ENCODE results near the gene FTSJ3.
"Not testable (repeated sequence)": the region's sequence is repeated elsewhere in the genome, so short reads cannot be mapped to it uniquely, and the experiment has no call there.

FTSJ3 gene

GRCh38 chr17:63855185-63855584 lies 27.7 kb upstream of the FTSJ3 start:
- H3K27ac ChIP-seq (ENCODE audit: low read depth, low read length) = no peak overlapping the region
- peaks cover 9% of the 10 kb centered on the region; the same call in 1 of the 2 replicates for H3K27me3 ChIP-seq (ENCODE audit: insufficient read depth, low read length)
- H3K79me2 ChIP-seq (ENCODE audit: control insufficient read depth, insufficient read depth, low read length, unreplicated experiment) = no peaks in the 10 kb centered on the region
- H3K4me1 ChIP-seq (ENCODE audit: control insufficient read depth, insufficient read depth, low read length, unreplicated experiment) = no peaks in the 10 kb centered on the region
- H2AFZ ChIP-seq (ENCODE audit: low read length, unreplicated experiment) = no peak overlapping the region
- no peak overlapping the region for H3K4me3 ChIP-seq (ENCODE audit: low read depth, low read length)
- no peaks in the 10 kb centered on the region for H3K36me3 ChIP-seq (ENCODE audit: insufficient read depth, low read length)

GRCh38 chr17:63854709-63855108 lies 27.2 kb upstream of the FTSJ3 start:
- Histone ChIP-seq H3K36me3 (ENCODE audit: insufficient read depth, low read length) (no peaks in the 10 kb centered on the region), H3K27ac (ENCODE audit: low read depth, low read length) (no peak overlapping the region), H3K79me2 (ENCODE audit: control insufficient read depth, insufficient read depth, low read length, unreplicated experiment) (no peaks in the 10 kb centered on the region), H3K4me1 (ENCODE audit: control insufficient read depth, insufficient read depth, low read length, unreplicated experiment) (no peaks in the 10 kb centered on the region), H3K4me3 (ENCODE audit: low read depth, low read length) (no peak overlapping the region), H3K27me3 (ENCODE audit: insufficient read depth, low read length) (peaks cover 8% of the 10 kb centered on the region; the same call in 1 of the 2 replicates), H2AFZ (ENCODE audit: low read length, unreplicated experiment) (no peak overlapping the region)

GRCh38 chr17:63853260-63853659 lies 25.8 kb upstream of the FTSJ3 start:
- Histone ChIP-seq H3K36me3 (ENCODE audit: insufficient read depth, low read length) (no peaks in the 10 kb centered on the region), H3K27ac (ENCODE audit: low read depth, low read length) (no peak overlapping the region), H2AFZ (ENCODE audit: low read length, unreplicated experiment) (no peak overlapping the region), H3K4me3 (ENCODE audit: low read depth, low read length) (no peak overlapping the region), H3K27me3 (ENCODE audit: insufficient read depth, low read length) (no peaks in the 10 kb centered on the region), H3K4me1 (ENCODE audit: control insufficient read depth, insufficient read depth, low read length, unreplicated experiment) (no peaks in the 10 kb centered on the region), H3K79me2 (ENCODE audit: control insufficient read depth, insufficient read depth, low read length, unreplicated experiment) (no peaks in the 10 kb centered on the region)

GRCh38 chr17:63850401-63850800 lies 22.9 kb upstream of the FTSJ3 start:
- H3K4me3 ChIP-seq (ENCODE audit: low read depth, low read length) = no peak overlapping the region
- no peaks in the 10 kb centered on the region for H3K79me2 ChIP-seq (ENCODE audit: control insufficient read depth, insufficient read depth, low read length, unreplicated experiment)
- no peak overlapping the region for H3K27ac ChIP-seq (ENCODE audit: low read depth, low read length)
- H2AFZ ChIP-seq (ENCODE audit: low read length, unreplicated experiment) = no peak overlapping the region
- no peaks in the 10 kb centered on the region for H3K4me1 ChIP-seq (ENCODE audit: control insufficient read depth, insufficient read depth, low read length, unreplicated experiment)
- no peaks in the 10 kb centered on the region for H3K27me3 ChIP-seq (ENCODE audit: insufficient read depth, low read length)
- H3K36me3 ChIP-seq (ENCODE audit: insufficient read depth, low read length) = no peaks in the 10 kb centered on the region

- Histone ChIP-seq H2AFZ (ENCODE audit: low read length, unreplicated experiment) (peak overlapping the region; percentile 82), H3K27me3 (ENCODE audit: insufficient read depth, low read length) (no peaks in the 10 kb centered on the region), H3K27ac (ENCODE audit: low read depth, low read length) (peak overlapping the region; percentile 51; the same call in 1 of the 2 replicates), H3K79me2 (ENCODE audit: control insufficient read depth, insufficient read depth, low read length, unreplicated experiment) (no peaks in the 10 kb centered on the region), H3K36me3 (ENCODE audit: insufficient read depth, low read length) (no peaks in the 10 kb centered on the region), H3K4me1 (ENCODE audit: control insufficient read depth, insufficient read depth, low read length, unreplicated experiment) (peaks cover 5% of the 10 kb centered on the region), H3K4me3 (ENCODE audit: low read depth, low read length) (peak overlapping the region; percentile 71)
Observed at GRCh38 chr17:63848834-63849689, 21.6 kb upstream of the FTSJ3 start.

GRCh38 chr17:63847525-63848249 lies 20.2 kb upstream of the FTSJ3 start:
- no peak overlapping the region for H2AFZ ChIP-seq (ENCODE audit: low read length, unreplicated experiment)
- H3K27me3 ChIP-seq (ENCODE audit: insufficient read depth, low read length) = no peaks in the 10 kb centered on the region
- H3K27ac ChIP-seq (ENCODE audit: low read depth, low read length) = no peak overlapping the region
- no peak overlapping the region for H3K4me3 ChIP-seq (ENCODE audit: low read depth, low read length)
- no peaks in the 10 kb centered on the region for H3K79me2 ChIP-seq (ENCODE audit: control insufficient read depth, insufficient read depth, low read length, unreplicated experiment)
- peaks cover 10% of the 10 kb centered on the region for H3K4me1 ChIP-seq (ENCODE audit: control insufficient read depth, insufficient read depth, low read length, unreplicated experiment)
- no peaks in the 10 kb centered on the region for H3K36me3 ChIP-seq (ENCODE audit: insufficient read depth, low read length)

GRCh38 chr17:63845509-63845908 lies 18.0 kb upstream of the FTSJ3 start:
- Histone ChIP-seq H3K4me3 (ENCODE audit: low read depth, low read length) (no peak overlapping the region), H2AFZ (ENCODE audit: low read length, unreplicated experiment) (no peak overlapping the region), H3K27ac (ENCODE audit: low read depth, low read length) (no peak overlapping the region), H3K27me3 (ENCODE audit: insufficient read depth, low read length) (no peaks in the 10 kb centered on the region), H3K79me2 (ENCODE audit: control insufficient read depth, insufficient read depth, low read length, unreplicated experiment) (peaks cover 18% of the 10 kb centered on the region), H3K4me1 (ENCODE audit: control insufficient read depth, insufficient read depth, low read length, unreplicated experiment) (peaks cover 19% of the 10 kb centered on the region), H3K36me3 (ENCODE audit: insufficient read depth, low read length) (no peaks in the 10 kb centered on the region)

GRCh38 chr17:63843910-63844677 lies 16.6 kb upstream of the FTSJ3 start:
- Histone ChIP-seq H3K27me3 (ENCODE audit: insufficient read depth, low read length) (no peaks in the 10 kb centered on the region), H3K36me3 (ENCODE audit: insufficient read depth, low read length) (no peaks in the 10 kb centered on the region), H3K27ac (ENCODE audit: low read depth, low read length) (peak overlapping the region; percentile 75), H3K4me3 (ENCODE audit: low read depth, low read length) (peak overlapping the region; percentile 85), H3K79me2 (ENCODE audit: control insufficient read depth, insufficient read depth, low read length, unreplicated experiment) (peaks cover 30% of the 10 kb centered on the region), H2AFZ (ENCODE audit: low read length, unreplicated experiment) (peak overlapping the region; percentile 46), H3K4me1 (ENCODE audit: control insufficient read depth, insufficient read depth, low read length, unreplicated experiment) (peaks cover 33% of the 10 kb centered on the region)

- Histone ChIP-seq H3K27ac (ENCODE audit: low read depth, low read length) (peak overlapping the region; percentile 75), H3K4me1 (ENCODE audit: control insufficient read depth, insufficient read depth, low read length, unreplicated experiment) (peaks cover 40% of the 10 kb centered on the region), H2AFZ (ENCODE audit: low read length, unreplicated experiment) (peak overlapping the region; percentile 57), H3K79me2 (ENCODE audit: control insufficient read depth, insufficient read depth, low read length, unreplicated experiment) (peaks cover 30% of the 10 kb centered on the region), H3K4me3 (ENCODE audit: low read depth, low read length) (peak overlapping the region; percentile 85)
- not testable (repeated sequence) for H3K36me3 ChIP-seq (ENCODE audit: insufficient read depth, low read length); H3K27me3 ChIP-seq (ENCODE audit: insufficient read depth, low read length)
Observed at GRCh38 chr17:63843387-63843888, 16.0 kb upstream of the FTSJ3 start.
